EL (cell line): ENCODE data around the gene GRAMD1B.

Experiments used
- DNase-seq: peaks from one replicate; pipeline ENCODE4 v3.0.0-alpha.2; 2016

The GRAMD1B gene

DNA sequence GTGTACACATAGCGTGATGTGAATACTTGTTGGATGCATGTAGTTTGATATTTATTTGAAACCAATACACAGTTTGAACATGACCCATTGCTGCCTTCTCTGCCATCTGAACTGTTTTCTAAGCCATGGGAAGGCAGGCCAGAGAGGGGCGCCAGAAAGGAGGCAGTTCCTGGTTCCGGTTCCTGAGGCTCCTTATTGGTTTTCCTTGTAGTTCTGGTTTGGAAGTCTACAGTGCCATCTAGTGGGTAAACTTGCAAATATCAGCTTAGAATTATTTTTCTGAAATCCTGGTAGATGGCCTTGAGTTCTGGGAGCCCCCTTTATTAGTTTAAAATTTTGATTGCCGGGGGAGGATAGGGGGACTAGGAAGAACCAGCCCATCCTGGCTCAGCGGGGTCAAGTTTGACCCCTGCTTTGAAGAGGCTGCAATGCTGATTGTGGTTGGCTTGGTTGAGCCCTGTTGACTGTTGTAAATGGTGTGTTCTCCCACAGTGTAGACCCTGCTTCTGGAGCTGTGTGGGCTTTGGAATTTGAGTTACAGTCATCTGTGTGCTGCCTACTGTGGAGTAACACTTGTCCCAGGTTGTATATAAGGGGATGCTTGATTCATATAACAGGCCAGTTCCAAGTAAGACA, 48.4 kb downstream of the GRAMD1B start:
- peak; percentile 83 for DNase-seq

- DNase-seq, result no peak
Observed at GRCh38 chr11:123479048-123479837, 49.2 kb downstream of the GRAMD1B start.

- no peak for DNase-seq
Observed at GRCh38 chr11:123480290-123480815, 50.3 kb downstream of the GRAMD1B start.

- no peak for DNase-seq
Observed at GRCh38 chr11:123480882-123481281, 50.8 kb downstream of the GRAMD1B start.

GRCh38 chr11:123481640-123482039, 51.6 kb downstream of the GRAMD1B start:
- DNase-seq, result no peak

GRCh38 chr11:123482218-123482617, 52.1 kb downstream of the GRAMD1B start:
- no peak for DNase-seq

- peak; percentile 17 for DNase-seq
Observed at GRCh38 chr11:123483058-123483457, 53.0 kb downstream of the GRAMD1B start.

DNA sequence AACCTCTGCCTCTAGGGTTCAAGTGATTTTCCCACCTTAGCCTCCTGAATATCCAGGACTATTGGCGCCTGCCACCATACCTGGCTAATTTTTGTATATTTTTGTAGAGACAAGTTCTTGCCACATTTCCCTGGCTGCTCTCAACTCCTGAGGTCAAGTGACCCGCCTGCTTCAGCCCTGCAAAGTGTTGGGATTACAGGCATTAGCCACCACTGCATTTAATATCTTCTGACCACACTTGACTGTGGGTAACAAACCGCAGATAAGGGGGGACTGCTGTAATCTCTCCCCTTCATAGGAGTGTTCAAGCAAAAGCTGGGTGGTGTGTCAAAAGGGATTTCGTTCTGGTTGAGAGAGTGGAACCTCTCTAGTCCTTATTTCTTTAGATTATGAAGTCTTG, 53.4 kb downstream of the GRAMD1B start:
- no peak for DNase-seq

DNA sequence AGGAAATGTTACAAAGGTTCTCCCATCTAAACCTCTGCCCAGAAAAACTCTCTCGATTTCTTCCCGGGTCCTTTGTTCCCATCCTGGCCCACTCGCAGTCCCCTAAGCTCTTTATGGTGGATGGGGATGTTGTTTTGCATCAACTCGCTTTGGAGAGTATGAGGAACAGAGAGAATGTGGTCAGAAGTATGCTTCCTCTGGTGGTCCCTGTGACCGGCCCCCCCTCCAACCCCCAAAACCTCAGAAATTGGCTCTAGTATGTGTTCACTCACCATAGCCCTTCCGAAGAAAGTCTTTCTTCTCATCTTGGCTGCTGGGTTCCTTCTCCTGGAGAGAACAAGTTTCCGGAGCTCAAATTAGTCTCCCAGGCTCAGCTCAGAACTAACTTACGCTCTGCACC, 54.4 kb downstream of the GRAMD1B start:
- DNase-seq, result no peak

- DNase-seq, result no peak
Observed at GRCh38 chr11:123487157-123487744, 57.2 kb downstream of the GRAMD1B start.

- no peak for DNase-seq
Observed at GRCh38 chr11:123490527-123490926, 60.5 kb downstream of the GRAMD1B start.

DNA sequence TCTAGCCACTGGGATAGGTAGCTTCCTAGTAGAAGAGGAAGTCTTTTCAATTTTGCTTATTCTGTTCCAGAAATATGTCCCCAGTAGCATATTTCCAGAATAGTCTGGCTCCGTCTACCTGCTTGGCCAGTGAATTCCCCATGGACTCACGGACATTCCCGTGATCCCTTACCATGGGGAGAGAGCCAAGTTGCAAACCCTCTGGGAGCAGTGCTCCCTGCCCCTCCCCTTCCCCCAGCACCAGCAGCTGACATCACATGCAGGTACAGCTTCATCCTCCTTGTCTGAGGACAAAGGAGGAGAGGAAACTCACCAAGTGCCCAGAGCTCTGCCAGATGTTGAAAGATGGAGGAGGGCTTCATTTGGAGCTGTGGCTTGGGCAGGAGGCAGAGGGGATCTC, 61.2 kb downstream of the GRAMD1B start:
- no peak for DNase-seq

DNA sequence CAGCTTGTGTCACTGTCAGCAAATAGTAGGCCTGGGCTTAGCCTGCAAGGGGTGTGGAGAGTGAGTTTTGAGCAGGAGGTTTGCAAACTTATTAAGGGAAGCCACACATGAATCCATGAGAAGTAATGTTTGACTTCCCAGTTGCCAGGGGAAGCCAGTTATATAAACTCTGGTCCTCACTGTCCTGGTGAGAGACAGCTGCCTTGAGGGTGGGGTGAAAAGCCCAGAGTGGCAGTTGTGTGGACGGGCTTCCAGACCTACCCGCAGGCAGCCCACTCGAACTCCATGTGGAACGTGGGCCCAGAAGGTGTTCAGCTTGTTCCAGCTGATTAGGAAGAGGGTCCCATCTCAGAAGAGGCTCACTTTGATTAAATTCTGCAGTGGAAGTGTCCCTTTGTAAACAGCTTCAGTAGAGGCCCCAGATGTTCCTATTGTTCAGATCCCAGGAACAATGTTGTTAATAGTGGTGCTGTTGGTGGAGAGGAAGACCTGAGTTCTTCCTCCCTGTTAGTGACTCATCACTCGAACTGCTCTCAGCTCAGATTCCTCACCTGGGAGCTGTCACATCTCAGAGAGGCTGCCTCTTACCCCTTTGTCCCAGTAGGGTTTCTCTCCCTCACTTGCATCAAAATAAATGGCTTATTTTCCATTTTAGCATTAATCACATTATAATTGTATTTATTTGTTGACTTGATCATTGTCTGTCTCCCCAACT, 63.4 kb downstream of the GRAMD1B start:
- no peak for DNase-seq

- DNase-seq, result peak; percentile 77
Observed at GRCh38 chr11:123494195-123495050, 64.4 kb downstream of the GRAMD1B start.

GRCh38 chr11:123504401-123504800, 74.3 kb downstream of the GRAMD1B start:
- no peak for DNase-seq

- DNase-seq, result no peak
Observed at GRCh38 chr11:123505546-123506299, 75.7 kb downstream of the GRAMD1B start.

DNA sequence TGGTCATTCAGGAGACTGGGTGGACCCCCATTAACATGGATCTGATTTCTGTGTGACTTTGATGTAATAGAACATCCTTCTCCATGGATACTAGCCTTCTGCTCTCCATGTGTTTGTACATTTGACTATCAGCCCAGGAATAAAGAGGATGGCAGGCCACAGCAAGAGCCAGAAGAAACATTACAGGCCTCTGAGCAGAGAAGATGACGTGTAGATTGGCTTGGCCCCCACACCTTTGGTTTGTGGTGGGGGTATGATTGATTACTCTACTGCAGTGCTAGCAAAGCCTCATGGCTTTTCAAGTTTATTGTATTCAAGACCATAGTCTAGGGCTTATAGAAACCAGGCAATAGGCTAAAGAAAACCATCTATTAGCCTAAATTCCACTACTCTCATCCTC, 77.0 kb downstream of the GRAMD1B start:
- DNase-seq, result no peak

DNA sequence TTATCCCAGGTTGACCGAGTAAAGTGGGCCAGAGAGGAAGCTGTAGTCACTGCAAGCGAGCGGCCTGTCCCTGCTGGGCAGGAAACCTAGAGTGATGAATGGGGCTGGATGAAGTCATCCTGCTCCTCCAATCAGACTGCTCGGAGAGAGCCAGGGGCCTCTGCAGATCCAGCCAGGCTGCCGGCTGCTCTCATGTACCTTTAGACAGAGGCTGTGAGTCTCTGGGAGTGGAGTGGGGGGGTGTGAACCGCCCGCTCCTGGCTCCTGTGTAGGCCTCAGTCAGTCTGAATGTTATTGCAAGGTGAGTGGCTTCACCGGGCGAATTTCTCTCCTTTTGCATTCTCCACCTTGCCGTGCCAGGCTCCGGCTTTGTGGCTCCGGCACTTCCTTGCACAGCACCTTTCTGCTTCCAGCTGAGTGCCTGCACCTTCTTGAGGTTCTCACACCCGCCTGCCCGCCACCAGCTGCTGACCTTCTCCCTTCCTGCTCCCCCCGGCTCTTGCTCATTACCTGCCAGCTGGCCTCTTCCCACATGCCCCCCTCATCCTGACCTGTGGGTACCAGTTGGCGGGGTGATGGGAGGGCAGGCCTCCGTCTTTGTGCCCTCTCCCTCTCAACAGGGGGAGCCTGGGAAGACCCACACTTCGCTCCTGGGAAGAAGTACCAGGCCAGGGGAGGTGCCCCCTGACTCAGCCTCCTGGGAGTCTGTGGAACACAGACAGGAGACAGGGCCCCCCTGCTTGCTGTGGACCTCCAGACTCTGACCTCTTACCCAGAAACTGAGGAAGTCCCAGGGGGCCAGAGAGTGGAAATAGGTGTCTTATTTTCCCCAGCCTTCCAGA, 79.9 kb downstream of the GRAMD1B start:
- DNase-seq, result peak; percentile 64

- no peak for DNase-seq
Observed at GRCh38 chr11:123510579-123510905, 80.5 kb downstream of the GRAMD1B start.

DNA sequence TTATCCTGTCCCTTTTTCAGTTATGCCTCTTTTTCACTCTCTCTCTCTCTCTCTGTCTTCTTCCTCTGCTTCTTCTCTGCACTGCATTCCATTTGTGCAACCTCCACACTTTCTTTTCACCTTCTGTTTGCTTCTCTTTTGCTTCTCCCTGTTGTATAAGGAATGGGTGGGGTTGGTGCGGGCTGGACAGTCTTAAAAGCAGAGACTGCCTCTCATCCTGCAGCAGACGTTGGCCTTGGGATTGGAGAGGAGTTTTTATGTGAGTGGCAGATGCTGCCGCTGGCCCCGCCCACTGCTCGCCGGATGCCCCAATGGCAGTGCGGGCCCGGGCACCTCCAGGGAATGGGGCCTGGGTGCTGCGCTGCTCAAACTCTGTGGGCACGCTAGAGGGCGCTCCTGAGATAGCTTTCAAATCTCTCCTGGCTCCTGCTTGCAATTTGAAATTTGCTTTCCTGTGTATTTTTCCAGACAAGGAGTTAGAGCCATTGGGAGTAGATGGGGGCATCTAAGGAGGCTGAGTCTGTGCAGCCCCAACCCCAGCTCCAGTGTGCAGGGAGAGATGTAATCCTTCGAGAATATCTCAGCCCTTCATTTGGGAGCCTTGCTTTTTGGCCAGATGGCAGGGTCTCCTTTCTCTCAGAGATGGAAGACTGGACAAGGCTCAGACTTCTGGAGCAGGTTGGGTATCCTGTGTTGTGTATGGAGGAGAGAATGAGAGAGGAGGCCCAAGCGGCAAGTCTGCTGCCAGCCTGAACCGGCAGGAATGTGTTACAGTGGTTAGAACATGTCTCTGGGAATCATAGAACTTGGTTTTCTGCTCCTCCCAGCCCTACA, 81.2 kb downstream of the GRAMD1B start:
- DNase-seq, result peak; percentile 93
